Ascending aorta (tissue), 2 donors: ENCODE results near the gene SOX13. TPM values are rescaled to one million over a fixed set of nuclear protein-coding genes. Genes with fewer than 3 reads are reported as not detected.

ENCODE experiments used
- DNase-seq, 2 donors: peaks; one replicate each; pipeline ENCODE4 v3.0.0-alpha.2; 2019; ENCODE audit warnings: low spot score in 2 of 2
- H3K27ac ChIP-seq, 2 donors: fragments of 200-600 bp; sonication (generic); one replicate each; pipeline ENCODE4 v1.5.1; 2016 to 2017; ENCODE audit warnings: mild to moderate bottlenecking in 1 of 2
- H3K27me3 ChIP-seq: fragments of 200-600 bp; sonication (generic); one replicate; pipeline ENCODE4 v1.5.1; 2017
- H3K36me3 ChIP-seq, 2 donors: fragments of 200-600 bp; sonication (generic); one replicate each; pipeline ENCODE4 v1.5.1; 2016
- H3K4me1 ChIP-seq, 2 donors: fragments of 200-600 bp; sonication (generic); one replicate each; pipeline ENCODE4 v1.5.1; 2016 to 2017; ENCODE audit warnings: mild to moderate bottlenecking in 1 of 2
- H3K4me3 ChIP-seq, 2 donors: fragments of 200-600 bp; sonication (generic); one replicate each; pipeline ENCODE4 v1.5.1; 2016 to 2017; ENCODE audit warnings: mild to moderate bottlenecking in 1 of 2
- H3K9me3 ChIP-seq, 2 donors: fragments of 200-600 bp; sonication (generic); one replicate each; pipeline ENCODE4 v1.5.1; 2016
- intact Hi-C: fragments of 100-400 bp; cut with DNase I; formaldehyde crosslinking; loops from one replicate; pipeline ENCODE4 v1.15.1; 2023
- total RNA-seq: library from RNA; depleted of rRNA; stranded (reverse); fragments of >200 nt; gene quantifications from one replicate; pipeline ENCODE4 v1.1.0, GENCODE V29; 2016
- TF ChIP-seq, protein P1 (sequence below), 3 experiments: fragments of 200-600 bp in 2 of 3; fragments of 450-650 bp in 1 of 3; sonication (generic) in 2 of 3; IDR thresholded peaks; one replicate each; pipeline ENCODE4 v1.5.1; 2016 to 2019; ENCODE audit warnings: antibody characterized with exemption in 3 of 3, mild to moderate bottlenecking in 1 of 3, moderate library complexity in 1 of 3

SOX13 gene
- total RNA-seq, 1 donor from 2014 or later = 70.1 TPM

DNA sequence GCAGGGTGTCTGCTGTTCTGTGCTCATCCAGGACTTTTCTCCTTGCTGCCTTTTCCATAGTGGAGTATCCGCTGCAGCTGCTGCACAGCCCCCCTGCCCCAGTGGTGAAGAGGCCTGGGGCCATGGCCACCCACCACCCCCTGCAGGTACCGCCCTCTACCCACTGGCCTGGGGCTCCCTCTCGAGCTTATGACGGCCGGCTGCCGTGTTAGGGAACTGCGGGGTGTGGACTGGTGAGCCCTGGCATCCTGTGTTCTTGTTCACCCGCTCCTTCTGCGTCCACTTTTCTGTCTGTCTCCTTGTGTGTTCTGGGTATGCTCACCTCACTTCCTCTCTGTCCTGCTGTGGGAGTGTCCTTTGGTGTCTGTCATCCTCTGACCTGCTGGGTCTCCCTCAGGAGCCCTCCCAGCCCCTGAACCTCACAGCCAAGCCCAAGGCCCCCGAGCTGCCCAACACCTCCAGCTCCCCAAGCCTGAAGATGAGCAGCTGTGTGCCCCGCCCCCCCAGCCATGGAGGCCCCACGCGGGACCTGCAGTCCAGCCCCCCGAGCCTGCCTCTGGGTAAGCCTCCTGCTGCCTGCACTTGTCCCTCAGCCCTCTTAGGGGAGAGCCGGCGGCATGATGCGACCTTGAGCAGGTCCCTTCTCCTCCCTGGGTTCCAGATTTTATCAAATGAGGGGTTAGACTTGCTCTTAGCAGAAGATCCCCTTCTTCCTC is 49.1 kb downstream of the SOX13 start:
- Histone ChIP-seq H3K27me3 (no peaks in the 10 kb centered on the region), H3K9me3 (no peaks in the 10 kb centered on the region), H3K4me3 (no peak overlapping the region), H3K4me1 (peaks cover 0 to 2% of the 10 kb centered on the region in 2 donors), H3K27ac (no peak overlapping the region), H3K36me3 (peaks cover 43 to 72% of the 10 kb centered on the region in 2 donors)
- no peak for DNase-seq
- TF ChIP-seq, protein P1, sequence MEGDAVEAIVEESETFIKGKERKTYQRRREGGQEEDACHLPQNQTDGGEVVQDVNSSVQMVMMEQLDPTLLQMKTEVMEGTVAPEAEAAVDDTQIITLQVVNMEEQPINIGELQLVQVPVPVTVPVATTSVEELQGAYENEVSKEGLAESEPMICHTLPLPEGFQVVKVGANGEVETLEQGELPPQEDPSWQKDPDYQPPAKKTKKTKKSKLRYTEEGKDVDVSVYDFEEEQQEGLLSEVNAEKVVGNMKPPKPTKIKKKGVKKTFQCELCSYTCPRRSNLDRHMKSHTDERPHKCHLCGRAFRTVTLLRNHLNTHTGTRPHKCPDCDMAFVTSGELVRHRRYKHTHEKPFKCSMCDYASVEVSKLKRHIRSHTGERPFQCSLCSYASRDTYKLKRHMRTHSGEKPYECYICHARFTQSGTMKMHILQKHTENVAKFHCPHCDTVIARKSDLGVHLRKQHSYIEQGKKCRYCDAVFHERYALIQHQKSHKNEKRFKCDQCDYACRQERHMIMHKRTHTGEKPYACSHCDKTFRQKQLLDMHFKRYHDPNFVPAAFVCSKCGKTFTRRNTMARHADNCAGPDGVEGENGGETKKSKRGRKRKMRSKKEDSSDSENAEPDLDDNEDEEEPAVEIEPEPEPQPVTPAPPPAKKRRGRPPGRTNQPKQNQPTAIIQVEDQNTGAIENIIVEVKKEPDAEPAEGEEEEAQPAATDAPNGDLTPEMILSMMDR (IDR thresholded peaks at IDR 0.05) = no peak
- intact Hi-C loops = no loop called here

- TF ChIP-seq, protein P1 (IDR thresholded peaks at IDR 0.05) = peak in 1 of 3 experiments; percentile 18
- intact Hi-C loops = no loop called here
- H3K4me1 ChIP-seq = peaks cover 0 to 8% of the 10 kb centered on the region in 2 donors
- no peaks in the 10 kb centered on the region for H3K27me3 ChIP-seq
- no peaks in the 10 kb centered on the region for H3K9me3 ChIP-seq
- no peak overlapping the region for H3K4me3 ChIP-seq
- no peak for DNase-seq
- H3K27ac ChIP-seq = no peak overlapping the region
- peaks cover 29 to 60% of the 10 kb centered on the region in 2 donors for H3K36me3 ChIP-seq
Measured at GRCh38 chr1:204123376-204123775, 50.5 kb downstream of the SOX13 start.

GRCh38 chr1:204124639-204125038 is 51.7 kb downstream of the SOX13 start:
- Histone ChIP-seq H3K4me1 (peaks cover 0 to 17% of the 10 kb centered on the region in 2 donors), H3K4me3 (no peak overlapping the region), H3K27me3 (no peaks in the 10 kb centered on the region), H3K9me3 (no peaks in the 10 kb centered on the region), H3K36me3 (peaks cover 28 to 53% of the 10 kb centered on the region in 2 donors), H3K27ac (no peak overlapping the region)
- TF ChIP-seq, protein P1 (IDR thresholded peaks at IDR 0.05) = no peak
- no peak for DNase-seq
- intact Hi-C loops = no loop called here

- H3K9me3 ChIP-seq = no peaks in the 10 kb centered on the region
- peaks cover 25 to 53% of the 10 kb centered on the region in 2 donors for H3K36me3 ChIP-seq
- peaks cover 0 to 22% of the 10 kb centered on the region in 2 donors for H3K4me1 ChIP-seq
- no peak overlapping the region for H3K4me3 ChIP-seq
- H3K27me3 ChIP-seq = no peaks in the 10 kb centered on the region
- DNase-seq = no peak
- H3K27ac ChIP-seq = no peak overlapping the region
- TF ChIP-seq, protein P1 (IDR thresholded peaks at IDR 0.05) = no peak
- intact Hi-C loops = no loop called here
Measured at GRCh38 chr1:204125759-204126351, 52.9 kb downstream of the SOX13 start.

- Histone ChIP-seq H3K36me3 (peaks cover 25 to 48% of the 10 kb centered on the region in 2 donors), H3K9me3 (no peaks in the 10 kb centered on the region), H3K27ac (peak overlapping the region in 1 of 2 donors; percentile 66), H3K4me1 (peaks cover 0 to 23% of the 10 kb centered on the region in 2 donors), H3K27me3 (no peaks in the 10 kb centered on the region), H3K4me3 (no peak overlapping the region)
- intact Hi-C loops = no loop called here
- no peak for DNase-seq
- TF ChIP-seq, protein P1 (IDR thresholded peaks at IDR 0.05) = no peak
Measured at GRCh38 chr1:204126386-204126785, 53.5 kb downstream of the SOX13 start.
